GM21423 (cell line): ENCODE results near the gene TMCO5A.

Experiments used
- ATAC-seq: cut with Tn5 transposase; IDR thresholded peaks from one replicate; pipeline ENCODE4 v1.9.1; 2021; ENCODE audit warnings: mild to moderate bottlenecking, moderate library complexity; ENCODE audit not compliant: unreplicated experiment

Gene TMCO5A

GRCh38 chr15:37967788-37968187 lies 33.3 kb downstream of the TMCO5A start:
- no peak for ATAC-seq

- ATAC-seq: no peak
Observed at GRCh38 chr15:37973856-37974255, 39.4 kb downstream of the TMCO5A start.

GRCh38 chr15:37978231-37978630 lies 43.8 kb downstream of the TMCO5A start:
- no peak for ATAC-seq

- ATAC-seq: no peak
Observed at GRCh38 chr15:37979671-37980409, 45.4 kb downstream of the TMCO5A start.

- no peak for ATAC-seq
Observed at GRCh38 chr15:37981201-37981600, 46.8 kb downstream of the TMCO5A start.

- ATAC-seq: no peak
Observed at GRCh38 chr15:37981775-37982174, 47.3 kb downstream of the TMCO5A start.

- no peak for ATAC-seq
Observed at GRCh38 chr15:37984368-37984767, 49.9 kb downstream of the TMCO5A start.

- no peak for ATAC-seq
Observed at GRCh38 chr15:37995461-37996347, 61.3 kb downstream of the TMCO5A start.
